Testis (tissue), 3 donors: ENCODE data around the gene ZFP36L2. TPM values are rescaled to one million over a fixed set of nuclear protein-coding genes. Genes with fewer than 3 reads are reported as not detected.
A peak's percentile ranks its signal among the peaks of the same experiment; 100 is the strongest.

Experiments used
- DNase-seq: peaks from one replicate; pipeline ENCODE4 v3.0.0-alpha.2; 2019
- H3K27ac ChIP-seq, 2 donors: fragments of 200-600 bp; sonication (generic); one replicate each; pipeline ENCODE4 v1.5.1; 2019
- H3K27me3 ChIP-seq: fragments of 200-600 bp; sonication (generic); one replicate; pipeline ENCODE4 v1.5.1; 2019
- H3K36me3 ChIP-seq: fragments of 200-600 bp; sonication (generic); one replicate; pipeline ENCODE4 v1.5.1; 2017; ENCODE audit warnings: low read depth; ENCODE audit errors: missing control alignments
- H3K4me1 ChIP-seq: fragments of 200-600 bp; sonication (generic); one replicate; pipeline ENCODE4 v1.5.1; 2019
- H3K4me3 ChIP-seq, 2 donors: fragments of 200-600 bp; sonication (generic); one replicate each; pipeline ENCODE4 v1.5.1; 2017 to 2019
- H3K9me3 ChIP-seq: fragments of 200-600 bp; sonication (generic); one replicate; pipeline ENCODE4 v1.5.1; 2017
- CTCF ChIP-seq, 3 experiments: fragments of 450-650 bp in 2 of 3; fragments of 200-600 bp in 1 of 3; sonication (generic) in 1 of 3; IDR thresholded peaks; one replicate each; pipeline ENCODE4 v1.5.1; 2016 to 2019; ENCODE audit warnings: antibody characterized with exemption in 3 of 3, mild to moderate bottlenecking in 2 of 3, moderate library complexity in 1 of 3
- POLR2A ChIP-seq: fragments of 450-650 bp; IDR thresholded peaks from one replicate; pipeline ENCODE4 v1.6.1; 2017; ENCODE audit warnings: antibody characterized with exemption, mild to moderate bottlenecking, moderate library complexity
- WGBS, 2 donors: methylation state at CpG; one replicate each; pipeline ENCODE4 v1.1.5; 2018; 5-methylcytosine and 5-hydroxymethylcytosine counted together
- intact Hi-C: fragments of 100-400 bp; cut with DNase I; formaldehyde crosslinking; loops from one replicate; pipeline ENCODE4 v1.15.1; 2023; ENCODE audit warnings: low total_unique reads
- polyA plus RNA-seq: library from polyadenylated mRNA; stranded (reverse); fragments of 350-450 nt; fragmentation: Illumina TruSeq; extraction: RNeasy Lipid Tissue Mini Kit (QIAGEN cat#74804); gene quantifications from one replicate; pipeline ENCODE4 v1.2.3, GENCODE V29; 2014; ENCODE audit warnings: low read depth, low replicate concordance; ENCODE audit not compliant: insufficient read depth
- total RNA-seq, 2 donors: library from RNA; depleted of rRNA; stranded (reverse); fragments of >200 nt; gene quantifications; one replicate each; pipeline ENCODE4 v1.2.3, GENCODE V29; 2016

ZFP36L2 gene
- total and polyA plus RNA-seq, 3 donors from 2014 or later, result 35.7 to 54.4 (median 45.4) TPM

- Histone ChIP-seq H3K4me1 (peaks cover 16% of the 10 kb centered on the region), H3K36me3 (no peaks in the 10 kb centered on the region), H3K27me3 (no peaks in the 10 kb centered on the region), H3K27ac (no peak overlapping the region), H3K4me3 (no peak overlapping the region), H3K9me3 (no peaks in the 10 kb centered on the region)
- intact Hi-C loops, result no loop called here
- WGBS, 2 donors, result 88 to 100% methylated on average over 3 to 8 of the region's 8 CpGs
- TF ChIP-seq CTCF (IDR thresholded peaks at IDR 0.05) (no peak), POLR2A (no peak)
- no peak for DNase-seq
Observed at GRCh38 chr2:43179942-43180341, 46.5 kb downstream of the ZFP36L2 start.

GRCh38 chr2:43178602-43179542 is 47.5 kb downstream of the ZFP36L2 start:
- H3K27me3 ChIP-seq, result no peaks in the 10 kb centered on the region
- peak overlapping the region; percentile 56 to 73 for H3K27ac ChIP-seq
- 38 to 54% methylated on average over 18 of the region's 18 CpGs for WGBS, 2 donors
- intact Hi-C loops, result no loop called here
- DNase-seq, result peak; percentile 62
- no peaks in the 10 kb centered on the region for H3K9me3 ChIP-seq
- no peak overlapping the region for H3K4me3 ChIP-seq
- H3K4me1 ChIP-seq, result peaks cover 16% of the 10 kb centered on the region
- H3K36me3 ChIP-seq, result no peaks in the 10 kb centered on the region
- TF ChIP-seq CTCF (IDR thresholded peaks at IDR 0.05) (no peak), POLR2A (no peak)

- H3K36me3 ChIP-seq, result no peaks in the 10 kb centered on the region
- H3K9me3 ChIP-seq, result no peaks in the 10 kb centered on the region
- H3K4me1 ChIP-seq, result peaks cover 16% of the 10 kb centered on the region
- 58 to 62% methylated on average over 6 to 7 of the region's 7 CpGs for WGBS, 2 donors
- H3K4me3 ChIP-seq, result no peak overlapping the region
- H3K27me3 ChIP-seq, result no peaks in the 10 kb centered on the region
- no peak for DNase-seq
- no peak for TF ChIP-seq CTCF (IDR thresholded peaks at IDR 0.05)
- no peak for TF ChIP-seq POLR2A
- intact Hi-C loops, result no loop called here
- H3K27ac ChIP-seq, result peak overlapping the region; percentile 56 to 73
Observed at GRCh38 chr2:43178055-43178598, 48.3 kb downstream of the ZFP36L2 start.

- no peak overlapping the region for H3K4me3 ChIP-seq
- WGBS, 2 donors, result 95 to 97% methylated on average over 1 of the region's 1 CpG
- H3K9me3 ChIP-seq, result no peaks in the 10 kb centered on the region
- H3K4me1 ChIP-seq, result peaks cover 16% of the 10 kb centered on the region
- no peak for TF ChIP-seq CTCF (IDR thresholded peaks at IDR 0.05)
- no peak for TF ChIP-seq POLR2A
- intact Hi-C loops, result no loop called here
- no peaks in the 10 kb centered on the region for H3K36me3 ChIP-seq
- no peak for DNase-seq
- H3K27me3 ChIP-seq, result no peaks in the 10 kb centered on the region
- no peak overlapping the region for H3K27ac ChIP-seq
Observed at GRCh38 chr2:43176449-43176848, 50.0 kb downstream of the ZFP36L2 start.
